IPS-18c (cell line): ENCODE measurements around the gene RORB.

ENCODE experiments used
- H3K4me3 ChIP-seq: 2 replicates; pipeline ENCODE4 v1.7.0; 2013; ENCODE audit warnings: low read depth, mild to moderate bottlenecking, low read length, moderate library complexity; ENCODE audit not compliant: insufficient read depth
- H3K9me3 ChIP-seq: one replicate; pipeline ENCODE4 v1.6.1; 2013; ENCODE audit warnings: mild to moderate bottlenecking, low read length, moderate library complexity; ENCODE audit not compliant: control insufficient read depth, insufficient read depth

The RORB gene

DNA sequence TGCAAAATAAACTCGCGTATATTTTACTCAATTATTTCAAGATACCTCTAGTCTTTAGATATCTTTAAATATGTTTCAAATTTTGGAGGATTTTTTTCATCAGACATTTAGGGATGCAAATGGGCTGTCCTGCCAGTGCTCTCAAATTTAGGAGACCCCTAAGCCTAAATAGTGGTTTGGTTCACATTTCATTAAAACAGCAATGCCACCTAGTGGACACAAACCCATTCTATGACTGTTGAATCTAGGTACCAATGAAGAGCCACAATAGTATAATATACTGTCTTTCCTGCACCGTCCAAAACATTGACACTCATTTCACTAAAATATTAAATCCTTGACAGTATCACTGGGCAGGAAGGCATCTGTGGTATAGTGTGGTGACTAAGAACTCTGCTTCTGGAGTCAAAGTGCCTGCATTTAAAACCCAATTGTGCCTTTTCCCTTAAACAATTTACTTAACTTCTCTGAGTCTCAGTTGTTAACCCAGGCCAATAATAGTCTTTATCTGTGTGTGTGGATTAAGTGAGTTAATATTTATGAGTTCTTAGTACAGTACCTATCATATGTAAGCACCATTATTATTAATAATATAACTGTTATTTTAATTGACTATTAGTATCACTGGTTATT, 148.0 kb downstream of the RORB start:
- H3K9me3 ChIP-seq: no peaks in the 10 kb centered on the region

DNA sequence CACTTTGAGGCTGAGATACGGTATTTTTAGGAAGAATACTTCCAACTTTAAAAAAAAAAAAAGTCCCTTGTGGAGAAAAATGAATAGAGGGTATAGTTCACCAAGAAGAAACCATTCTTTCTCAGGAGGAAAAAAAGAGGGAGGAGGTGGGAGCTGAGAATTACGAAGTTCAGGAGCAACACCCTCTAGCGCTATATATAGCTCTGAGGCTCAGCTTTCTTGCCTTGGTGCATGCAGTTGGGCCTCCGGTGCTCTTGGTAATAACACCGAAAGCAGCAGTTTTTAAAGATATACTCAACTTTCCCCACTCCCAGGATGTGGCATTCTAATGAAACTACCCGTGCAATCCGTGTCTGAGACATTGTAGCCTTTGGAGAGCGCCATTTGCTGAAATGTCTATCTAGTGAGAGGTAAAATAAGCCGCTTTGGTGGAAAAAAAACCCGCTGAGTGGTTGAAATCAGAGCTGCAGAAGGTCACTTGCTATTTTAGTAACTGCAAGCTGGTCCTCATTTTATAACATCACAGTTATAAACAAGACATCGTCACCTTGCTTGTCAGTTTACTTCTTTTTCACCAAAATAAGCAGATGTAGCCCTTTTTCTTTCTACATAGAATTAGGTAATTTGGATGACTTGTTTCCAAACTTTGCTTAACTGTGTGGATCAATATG, 156.4 kb downstream of the RORB start:
- H3K4me3 ChIP-seq: no peak overlapping the region
- no peaks in the 10 kb centered on the region for H3K9me3 ChIP-seq

More for the DNA sequence above, 148.0 kb downstream of the RORB start:
- no peak overlapping the region for H3K4me3 ChIP-seq

DNA sequence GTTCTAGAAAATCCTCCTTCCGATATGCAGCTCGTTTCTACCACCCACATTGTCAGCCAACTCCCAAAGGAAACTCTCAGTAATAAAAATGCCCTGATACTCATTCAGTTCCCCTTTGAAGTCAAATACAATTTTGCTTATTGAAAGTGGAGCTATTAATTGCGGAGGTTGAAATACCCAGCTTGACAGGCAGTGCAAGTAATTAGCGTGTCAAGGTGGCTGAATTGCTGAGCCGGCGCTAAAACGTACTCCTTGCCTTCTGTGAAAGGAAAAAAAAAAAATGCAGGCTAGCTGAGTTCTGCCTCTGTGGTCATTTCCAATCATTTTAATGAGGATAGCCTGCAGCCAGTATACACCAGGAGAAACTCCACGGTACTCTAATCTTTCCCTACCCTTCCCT, 165.5 kb downstream of the RORB start:
- Histone ChIP-seq H3K4me3 (no peak overlapping the region), H3K9me3 (no peaks in the 10 kb centered on the region)

DNA sequence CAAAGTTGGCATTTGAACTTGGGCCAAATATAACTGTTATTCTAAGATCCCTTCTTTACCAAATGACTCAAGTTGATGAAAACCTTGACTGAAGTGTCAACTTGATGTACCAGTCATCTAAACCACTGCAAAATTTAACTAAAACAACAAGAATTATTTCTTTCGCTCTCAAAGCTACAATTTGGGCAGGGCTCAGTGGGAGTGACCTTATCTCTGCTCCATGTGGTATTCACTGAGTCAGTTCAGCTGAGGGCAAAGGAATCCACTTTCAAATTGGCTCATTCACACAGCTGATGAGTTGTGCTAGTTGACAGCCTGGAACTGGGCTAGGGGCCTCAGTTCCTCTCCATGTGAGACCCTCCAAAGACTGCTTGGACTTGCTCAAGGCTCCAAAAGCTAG, 166.3 kb downstream of the RORB start:
- H3K9me3 ChIP-seq: no peaks in the 10 kb centered on the region

DNA sequence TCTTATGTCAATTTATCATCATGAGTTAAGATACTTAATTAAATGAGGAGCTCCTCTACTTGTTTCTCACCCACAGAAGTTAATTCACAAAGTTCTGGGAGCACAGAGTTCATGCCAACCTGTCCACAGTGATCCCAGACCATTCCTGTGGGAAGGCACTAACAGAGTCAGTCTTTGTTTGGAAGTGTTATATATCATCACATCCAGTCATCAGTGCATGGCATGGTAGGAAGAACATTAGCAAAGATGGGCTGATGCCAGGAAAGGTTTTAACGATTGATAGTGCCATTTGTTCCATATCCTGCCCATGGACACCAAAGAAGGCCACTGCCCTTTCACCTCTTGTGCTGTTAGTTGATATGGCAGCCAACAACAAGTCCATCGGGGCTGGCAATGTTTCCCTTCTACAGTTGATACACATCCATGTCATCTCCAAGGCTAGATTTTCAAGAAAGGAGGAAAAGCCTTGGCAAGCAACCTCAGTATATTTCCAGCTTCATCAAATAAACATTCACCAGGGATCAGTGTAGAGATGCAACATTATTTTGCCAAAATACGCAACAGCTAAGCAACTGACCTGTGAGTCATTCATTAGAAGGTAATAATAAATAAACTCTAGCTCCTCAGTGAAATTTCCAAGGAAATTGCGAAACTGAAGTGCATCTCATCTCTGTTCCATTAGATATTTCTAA, 169.6 kb downstream of the RORB start:
- H3K9me3 ChIP-seq: no peaks in the 10 kb centered on the region
- no peak overlapping the region for H3K4me3 ChIP-seq

More for the DNA sequence above, 166.3 kb downstream of the RORB start:
- no peak overlapping the region for H3K4me3 ChIP-seq

DNA sequence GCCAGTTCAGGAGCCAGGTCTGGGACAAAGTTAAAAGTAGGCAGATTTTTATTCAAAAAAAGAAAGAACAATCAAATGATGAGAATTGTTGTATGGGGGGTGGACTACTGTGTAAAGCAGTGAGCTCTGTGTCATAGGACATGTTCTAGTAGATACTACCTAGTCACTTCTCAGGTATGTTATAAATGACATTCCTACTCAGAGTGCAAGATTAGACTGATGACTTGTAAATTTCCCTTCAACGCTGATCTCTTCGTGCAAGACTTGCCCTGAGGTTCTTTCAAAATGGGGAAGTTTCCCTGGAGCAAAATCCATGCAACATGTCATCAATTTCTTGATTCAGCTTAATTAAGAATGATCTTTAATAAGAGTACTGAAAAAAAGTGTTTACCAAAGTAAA, 175.1 kb downstream of the RORB start:
- Histone ChIP-seq H3K9me3 (no peaks in the 10 kb centered on the region), H3K4me3 (no peak overlapping the region)

DNA sequence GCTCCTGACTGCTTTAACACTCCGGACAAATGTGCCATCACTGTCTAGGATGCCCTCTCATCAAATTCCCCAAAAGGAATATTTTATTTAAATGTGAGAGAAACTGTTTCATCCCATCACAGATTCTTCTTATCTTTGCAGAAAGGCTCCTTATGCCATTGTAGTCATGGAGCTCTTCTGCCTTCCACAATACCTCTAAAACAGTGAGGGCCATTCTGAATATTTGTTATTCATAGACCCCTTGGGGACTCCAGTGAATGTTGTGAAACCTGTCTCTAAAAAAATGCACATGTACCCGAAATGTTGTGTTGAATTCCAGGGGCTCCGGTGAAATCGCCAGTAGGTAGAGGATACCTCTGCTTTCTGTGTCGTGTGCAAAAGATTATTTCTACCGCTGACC, 176.9 kb downstream of the RORB start:
- Histone ChIP-seq H3K9me3 (no peaks in the 10 kb centered on the region), H3K4me3 (no peak overlapping the region)

DNA sequence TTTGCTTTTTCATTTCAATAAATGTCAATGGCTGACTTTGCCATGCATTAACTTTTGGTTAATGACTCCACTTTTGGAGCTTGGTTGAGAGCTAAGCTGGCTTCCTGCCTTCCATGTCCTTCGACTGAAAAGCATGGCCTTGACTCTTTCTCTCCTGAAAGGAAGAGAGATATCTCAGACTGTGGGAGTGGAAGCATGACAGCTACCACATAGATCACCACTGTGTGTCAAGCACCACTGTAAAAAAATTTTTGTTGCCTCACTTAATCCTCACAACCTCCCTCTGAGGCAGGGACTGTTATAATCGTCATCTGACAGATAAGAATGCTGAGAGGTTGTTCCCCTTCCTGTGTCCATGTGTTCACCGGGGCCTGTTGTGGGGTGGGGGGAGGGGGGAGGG, 184.8 kb downstream of the RORB start:
- H3K4me3 ChIP-seq: no peak overlapping the region
- no peaks in the 10 kb centered on the region for H3K9me3 ChIP-seq

DNA sequence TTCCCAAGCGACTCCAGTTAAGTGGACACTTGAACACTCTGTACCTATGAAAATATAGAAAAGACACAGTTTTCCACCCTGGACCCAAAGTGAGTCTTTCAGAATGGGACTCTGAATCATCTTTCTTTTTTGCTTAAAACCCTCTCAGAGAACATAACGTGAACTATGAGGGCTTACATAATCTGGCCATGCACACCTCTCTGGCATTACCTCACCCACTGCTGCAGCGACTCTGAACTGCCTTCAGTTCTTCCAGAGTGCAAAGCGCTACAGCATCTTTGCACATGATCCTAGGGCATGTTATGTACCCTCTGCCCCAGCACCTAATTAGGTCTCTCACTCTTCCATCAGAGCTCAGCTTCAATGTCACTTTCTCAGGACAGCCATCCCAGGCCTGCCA, 186.2 kb downstream of the RORB start:
- Histone ChIP-seq H3K9me3 (no peaks in the 10 kb centered on the region), H3K4me3 (no peak overlapping the region)

DNA sequence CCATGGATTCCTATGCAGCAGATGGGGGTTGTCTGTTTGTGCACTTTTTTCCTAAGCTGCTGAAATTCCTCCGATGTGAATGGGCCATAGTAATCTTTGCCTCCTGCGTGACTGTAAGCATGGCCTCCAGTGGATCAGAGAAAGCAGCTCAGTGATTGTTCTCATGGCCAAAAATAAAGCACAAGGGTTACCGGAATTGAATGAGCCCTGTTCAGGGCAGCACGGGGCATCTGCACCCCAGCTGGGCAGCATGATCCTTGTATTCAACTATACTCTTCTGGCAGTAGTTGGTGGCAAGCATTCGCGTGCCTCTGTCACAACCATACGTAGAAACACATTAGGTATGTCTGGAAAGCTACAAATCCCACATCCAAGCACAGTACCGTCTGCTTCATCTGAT, 193.9 kb downstream of the RORB start:
- no peak overlapping the region for H3K4me3 ChIP-seq
- H3K9me3 ChIP-seq: no peaks in the 10 kb centered on the region

DNA sequence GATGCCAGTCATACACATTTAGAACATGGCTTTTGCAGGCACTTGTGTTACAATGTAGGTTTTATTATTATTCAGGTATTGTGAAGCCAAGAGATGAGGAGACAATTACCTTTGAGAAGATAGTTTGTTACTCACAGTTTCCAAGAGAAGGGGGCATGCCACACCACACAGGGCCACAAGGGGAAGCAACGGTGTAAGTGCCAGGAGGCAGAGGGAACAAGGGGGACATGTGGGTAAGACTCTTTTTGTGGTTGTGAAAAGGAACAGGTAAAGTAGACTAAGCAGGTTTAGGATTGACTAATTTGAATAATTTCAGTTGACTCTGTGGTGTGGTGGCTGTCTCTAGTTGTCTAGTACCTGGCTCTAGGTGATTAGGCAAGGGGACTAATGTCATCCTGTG, 199.4 kb downstream of the RORB start:
- no peaks in the 10 kb centered on the region for H3K9me3 ChIP-seq
- H3K4me3 ChIP-seq: no peak overlapping the region

DNA sequence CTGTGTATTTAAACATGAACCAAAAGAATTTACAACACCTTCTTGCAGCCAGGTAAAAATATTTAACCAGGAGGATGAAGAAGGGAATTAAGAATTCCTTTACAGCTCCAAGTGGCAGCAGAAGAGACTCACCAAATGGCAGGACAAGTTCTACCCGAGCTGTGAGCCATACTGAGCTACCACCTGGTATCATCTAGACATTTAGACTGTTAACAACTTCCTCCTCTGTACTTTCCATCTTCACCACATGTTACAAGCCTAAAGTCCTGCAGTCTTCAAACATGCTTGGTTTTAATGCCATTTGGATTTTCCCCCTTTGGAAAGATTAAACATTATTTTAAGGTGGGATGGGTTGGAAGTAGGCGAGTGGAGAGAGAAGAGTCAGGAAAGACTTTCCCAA, 200.4 kb downstream of the RORB start:
- Histone ChIP-seq H3K4me3 (no peak overlapping the region), H3K9me3 (no peaks in the 10 kb centered on the region)

DNA sequence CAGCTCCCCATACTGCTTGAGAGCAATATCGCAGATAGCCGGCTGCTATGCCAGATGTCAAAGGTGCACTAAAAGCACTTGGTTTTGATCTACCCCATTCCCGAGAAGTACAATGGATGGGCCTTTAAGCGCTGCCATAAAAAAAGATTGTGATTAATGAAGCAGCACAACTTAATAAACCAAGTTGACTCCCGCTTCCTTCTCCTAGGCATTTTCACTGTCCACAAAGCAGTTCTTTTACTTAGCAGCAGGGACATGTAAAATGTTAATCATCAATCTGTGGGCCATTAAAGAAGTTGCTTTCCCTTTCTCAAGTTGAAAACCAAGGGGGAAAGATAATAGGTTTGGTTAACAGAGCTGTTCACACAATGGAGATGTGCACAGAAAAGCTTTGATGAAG, 214.2 kb downstream of the RORB start:
- Histone ChIP-seq H3K4me3 (no peak overlapping the region), H3K9me3 (no peaks in the 10 kb centered on the region)

DNA sequence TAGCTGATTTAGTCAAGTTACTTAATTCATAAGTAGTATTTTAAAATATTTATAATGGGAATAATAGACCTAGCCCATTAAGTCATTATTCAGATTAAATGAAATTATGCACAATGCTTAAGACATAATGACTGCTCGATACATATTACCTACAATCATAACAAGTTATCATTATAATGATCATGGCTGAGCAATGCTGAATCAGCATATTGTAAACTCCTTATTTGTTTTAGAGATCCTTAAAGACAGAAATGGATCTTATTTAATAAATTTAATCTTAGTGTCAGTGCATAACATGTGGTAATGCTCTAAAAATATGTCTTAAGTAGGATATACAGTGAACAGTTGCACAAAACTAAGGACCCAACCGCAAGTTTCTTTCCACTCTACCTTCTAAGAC, 221.6 kb downstream of the RORB start:
- H3K4me3 ChIP-seq: no peak overlapping the region
- H3K9me3 ChIP-seq: no peaks in the 10 kb centered on the region

DNA sequence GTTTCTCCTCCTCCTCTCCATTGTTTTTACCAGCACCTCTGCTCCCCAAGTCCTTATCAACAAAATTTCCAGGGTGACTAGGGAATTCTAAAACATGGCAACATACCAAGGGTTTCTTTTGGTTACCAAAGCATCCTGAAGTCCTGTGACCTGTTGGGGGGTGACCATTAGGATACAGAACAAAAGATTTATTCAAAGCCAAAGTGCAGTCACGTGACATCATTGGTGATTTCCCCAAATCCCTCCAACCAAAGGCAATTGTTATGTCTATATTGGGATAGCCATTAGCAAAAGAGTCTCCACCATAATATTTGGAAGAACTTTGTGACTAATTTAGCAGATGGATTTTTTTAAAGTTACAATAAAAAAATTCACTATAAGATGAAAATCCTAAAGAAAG, 222.2 kb downstream of the RORB start:
- H3K4me3 ChIP-seq: no peak overlapping the region
- H3K9me3 ChIP-seq: no peaks in the 10 kb centered on the region

DNA sequence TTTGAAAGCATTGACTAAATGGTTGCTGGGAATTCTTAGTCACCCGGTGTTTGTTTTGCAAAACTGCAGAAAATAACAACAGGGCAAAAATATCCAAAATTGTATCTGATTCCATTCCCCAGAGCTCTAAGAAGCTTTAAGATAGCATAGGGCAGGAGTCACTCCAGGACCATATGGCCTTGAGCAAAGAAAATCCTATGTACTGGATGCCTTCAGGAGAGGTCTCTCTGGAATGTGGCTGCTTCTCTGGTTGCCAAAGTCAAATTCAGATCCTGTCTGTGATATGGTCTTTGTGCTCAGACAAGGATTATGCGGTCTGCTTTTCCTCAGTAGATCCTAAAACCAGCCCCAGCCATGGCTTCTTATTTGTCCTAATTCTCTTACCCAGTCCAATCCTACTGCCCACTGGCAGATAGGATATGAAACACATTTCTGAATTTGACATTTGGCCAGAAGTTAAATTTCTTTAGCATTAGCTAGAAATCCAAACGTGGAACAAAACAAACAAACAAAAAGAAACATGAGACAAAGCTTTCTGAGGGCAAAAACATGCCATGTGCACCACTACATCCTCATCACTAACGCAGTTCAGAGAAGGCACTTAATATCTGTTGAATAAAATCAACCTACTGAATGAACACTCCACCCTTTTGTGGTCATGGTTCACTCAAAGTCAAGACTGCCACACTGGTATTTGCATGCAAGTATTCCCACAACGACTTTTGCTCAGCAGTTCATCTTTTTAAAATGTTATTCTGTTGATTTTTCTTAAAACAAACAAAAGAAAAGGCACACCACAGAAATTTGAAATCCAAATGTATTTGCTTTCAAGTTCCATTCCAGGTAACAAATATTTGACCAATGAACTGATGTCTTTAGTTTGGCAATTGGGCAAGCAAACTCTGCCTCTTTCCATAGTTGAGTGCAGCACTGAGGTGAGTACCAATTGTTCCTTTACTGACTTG, 224.8 kb downstream of the RORB start:
- H3K9me3 ChIP-seq: no peaks in the 10 kb centered on the region

DNA sequence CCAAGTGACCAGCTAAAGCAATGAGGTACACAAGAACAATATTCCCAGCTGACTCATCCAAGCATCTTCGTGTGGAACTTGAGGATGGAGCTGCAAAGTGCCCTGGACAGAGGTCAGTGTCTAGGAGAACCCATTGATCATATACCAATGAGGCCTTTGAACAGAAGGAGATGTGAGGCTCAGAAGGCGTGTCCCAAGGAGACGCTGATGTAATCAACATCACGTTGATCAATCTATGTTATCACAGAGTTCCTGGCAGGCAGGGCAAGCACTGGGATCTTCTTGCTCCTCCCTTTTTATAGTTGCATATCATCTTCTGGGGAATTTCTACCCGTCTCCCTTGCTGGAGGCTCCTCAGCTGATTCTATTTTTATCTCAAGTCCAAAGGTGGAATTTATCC, 227.2 kb downstream of the RORB start:
- Histone ChIP-seq H3K4me3 (no peak overlapping the region), H3K9me3 (no peaks in the 10 kb centered on the region)

More for the DNA sequence above, 224.8 kb downstream of the RORB start:
- H3K4me3 ChIP-seq: no peak overlapping the region
